GM19395 (cell line): ENCODE data around the gene DERL2.
A peak's percentile ranks its signal among the peaks of the same experiment; 100 is the strongest.
"Not testable (repeated sequence)": the region's sequence is repeated elsewhere in the genome, so short reads cannot be mapped to it uniquely, and the experiment has no call there.

Experiments used
- ATAC-seq: cut with Tn5 transposase; IDR thresholded peaks from one replicate; pipeline ENCODE4 v1.9.1; 2021; ENCODE audit warnings: mild to moderate bottlenecking, moderate library complexity; ENCODE audit not compliant: unreplicated experiment

DERL2 gene

DNA sequence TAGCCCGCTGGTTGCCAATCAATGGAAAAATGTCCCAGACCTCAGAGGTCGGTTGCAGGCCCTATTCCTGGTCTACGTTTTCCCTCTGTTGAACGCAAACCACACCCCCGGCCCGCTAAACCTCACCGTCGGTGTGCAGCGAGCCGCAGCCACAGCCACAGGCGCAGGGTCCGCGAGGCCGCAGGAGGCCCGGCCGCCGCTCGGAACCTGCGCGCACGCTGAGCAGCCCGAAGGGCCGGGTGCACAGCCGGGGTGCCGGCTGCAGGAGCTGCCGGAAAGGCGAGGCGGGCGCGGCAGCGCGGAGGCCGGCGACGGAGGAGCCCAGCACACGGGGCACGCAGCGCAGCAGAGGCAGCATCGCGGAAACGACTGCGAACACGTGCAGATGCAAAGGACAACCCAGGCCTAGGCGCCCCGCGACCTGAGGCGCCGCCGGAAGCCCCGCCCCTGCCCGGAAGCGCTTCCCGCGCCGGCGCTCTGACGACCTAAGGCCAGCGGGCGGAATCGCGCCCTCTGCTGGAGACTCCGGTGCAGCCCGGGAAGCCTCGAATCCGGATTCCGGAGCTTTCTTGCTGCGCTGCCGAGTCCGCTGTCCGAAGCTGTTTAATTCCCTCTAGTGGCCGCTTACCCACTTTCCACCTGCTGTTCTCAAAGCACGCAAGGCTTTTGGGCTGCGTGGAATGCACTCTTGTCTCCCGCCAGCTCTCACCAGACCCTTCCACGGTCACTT, 47.1 kb downstream of the DERL2 start, which contains the start of gene C1QBP:
C1QBP (minus strand) TSS at position 440 of the 730 bp plus-strand sequence; CDS start at position 358, 82 bp downstream.
- ATAC-seq, result peak; percentile 75

DNA sequence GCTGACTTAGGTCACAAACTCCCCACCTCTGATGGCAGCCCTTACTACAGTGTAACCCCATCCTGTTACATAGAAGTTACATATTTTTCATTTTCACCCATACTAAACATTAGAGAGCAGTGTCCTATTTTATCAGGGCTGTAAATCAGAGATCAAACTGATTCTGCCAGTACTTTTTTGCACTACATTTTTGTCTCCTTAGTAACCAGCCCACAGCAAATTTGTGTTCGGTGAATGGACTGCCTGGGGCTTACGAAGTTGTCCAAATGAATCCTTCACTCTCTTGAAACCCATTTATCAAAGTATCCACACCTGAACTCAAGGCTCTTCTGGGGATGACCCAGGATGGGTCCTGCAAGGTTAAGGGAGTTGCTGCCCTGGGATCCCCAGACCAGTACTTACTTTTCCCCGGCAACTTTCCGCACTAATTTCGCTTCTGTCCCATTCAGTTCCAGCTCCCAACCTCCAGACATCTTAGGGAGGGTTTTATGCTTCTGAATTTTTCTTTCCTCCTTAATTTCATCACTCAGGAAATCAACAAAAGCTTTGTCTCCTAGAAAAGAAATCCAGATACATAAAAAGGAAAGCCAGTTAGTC, 48.2 kb downstream of the DERL2 start:
- ATAC-seq, result no peak

DNA sequence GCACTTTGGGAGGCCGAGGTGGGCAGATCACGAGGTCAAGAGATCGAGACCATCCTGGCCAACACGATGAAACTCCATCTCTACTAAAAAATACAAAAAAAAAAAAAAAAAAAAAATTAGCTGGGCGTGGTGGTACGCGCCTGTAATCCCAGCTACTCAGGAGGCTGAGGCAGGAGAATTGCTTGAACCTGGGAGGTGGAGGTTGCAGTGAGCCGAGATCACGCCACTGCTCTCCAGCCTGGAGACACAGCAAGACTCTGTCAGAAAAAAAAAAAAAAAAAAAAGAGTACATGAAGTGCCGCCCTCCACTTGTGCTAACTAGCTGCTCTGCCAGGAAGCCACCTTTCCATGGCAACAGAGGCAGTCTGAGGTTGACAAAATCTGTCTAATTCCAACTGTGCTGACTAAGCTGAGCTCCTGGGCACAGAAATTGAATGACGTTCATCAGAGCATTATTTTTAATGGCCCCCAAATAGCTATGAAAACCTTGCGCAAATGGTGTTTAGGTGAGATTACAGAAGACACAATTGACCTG, 50.1 kb downstream of the DERL2 start:
- ATAC-seq, result not testable (repeated sequence)

DNA sequence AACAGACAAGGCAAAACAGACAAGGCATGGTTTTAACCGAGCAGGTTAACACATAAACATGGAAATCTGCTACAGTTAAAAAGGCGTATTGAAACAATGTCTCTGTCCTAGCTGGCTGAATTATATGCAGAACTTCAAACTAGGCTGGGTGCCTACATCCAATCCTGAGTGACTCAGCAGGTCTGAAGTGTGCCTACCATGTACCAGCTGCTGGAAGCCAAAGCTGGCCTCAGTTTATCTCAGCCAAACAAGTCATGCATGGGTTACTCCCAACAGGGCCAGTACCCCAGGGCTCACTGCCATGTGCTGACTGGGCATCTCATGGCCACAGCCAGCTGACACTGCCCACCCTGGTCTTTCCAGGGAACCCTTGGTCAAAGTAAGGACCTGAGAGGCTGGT, 51.0 kb downstream of the DERL2 start:
- no peak for ATAC-seq

DNA sequence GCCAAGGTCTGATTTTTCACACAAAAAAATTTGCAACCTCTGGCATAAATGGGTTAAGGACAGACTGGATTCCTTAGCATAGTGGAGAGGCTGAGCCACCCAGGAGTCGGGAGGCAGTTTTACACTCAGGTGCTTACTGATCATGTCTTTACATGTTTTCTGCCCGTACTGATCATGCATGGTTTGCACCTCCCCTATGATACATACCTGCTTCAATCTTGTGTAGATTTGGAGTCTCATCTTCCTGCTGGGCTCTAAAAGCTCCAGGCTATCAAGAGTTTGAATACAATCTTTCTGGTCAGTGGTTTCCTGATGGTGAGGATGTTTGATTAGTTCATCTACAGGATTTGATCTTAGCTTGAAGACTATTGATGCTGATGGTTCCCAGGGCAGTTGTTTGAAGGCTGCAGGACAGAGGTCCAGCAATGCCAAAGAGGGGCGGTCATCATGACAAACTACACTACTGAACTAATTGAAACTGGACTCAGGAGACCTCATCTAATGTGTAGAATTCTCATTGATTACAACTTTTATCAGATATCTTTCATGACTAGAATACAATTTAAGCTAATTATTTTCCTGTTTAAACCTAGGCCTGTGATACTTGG, 53.9 kb downstream of the DERL2 start:
- no peak for ATAC-seq

DNA sequence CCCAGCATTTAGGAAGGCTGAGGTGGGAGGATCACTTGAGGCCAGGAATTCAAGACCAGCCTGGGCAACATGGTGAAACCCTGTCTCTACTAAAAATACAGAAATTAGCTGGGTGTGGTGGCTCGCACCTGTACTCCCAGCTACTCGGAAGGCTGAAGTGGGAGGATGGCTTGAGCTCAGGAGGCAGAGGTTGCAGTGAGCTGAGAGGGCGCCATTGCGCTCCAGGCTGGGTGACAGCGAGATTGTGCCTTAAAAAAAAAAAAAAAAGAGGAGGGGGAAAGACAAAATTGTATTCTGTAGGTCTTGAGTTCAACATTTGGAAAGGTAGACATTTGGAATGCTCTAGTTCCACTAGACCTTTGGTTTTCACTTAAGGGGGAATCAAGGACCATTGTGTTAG, 54.7 kb downstream of the DERL2 start:
- not testable (repeated sequence) for ATAC-seq

DNA sequence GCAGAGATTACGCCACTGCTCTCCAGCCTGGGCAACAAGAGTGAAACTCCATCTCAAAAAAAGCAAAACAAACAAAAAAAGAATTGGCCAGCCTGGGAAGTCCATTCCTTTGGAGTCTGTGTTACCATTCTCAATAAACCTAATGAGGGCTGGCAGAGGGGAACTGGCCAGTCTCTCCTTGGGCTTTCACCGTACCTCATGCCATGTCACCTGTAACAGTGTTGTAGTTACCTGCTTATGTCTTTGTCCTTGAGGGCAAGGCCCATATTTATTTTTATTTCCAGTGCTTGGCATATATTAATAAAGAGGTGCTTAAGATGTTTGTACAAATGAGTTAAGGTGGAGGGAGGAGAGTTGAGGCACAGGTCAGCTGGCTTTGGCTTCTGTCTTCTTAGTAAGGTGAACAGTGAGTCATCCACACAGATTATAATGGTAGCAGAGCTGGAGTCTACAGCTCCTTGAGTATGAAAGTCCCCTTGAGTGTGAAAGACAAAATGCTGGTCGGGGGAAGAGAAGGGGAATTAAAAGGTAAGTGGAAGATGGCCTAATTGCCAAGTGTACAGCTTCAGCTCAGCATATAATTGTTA, 55.5 kb downstream of the DERL2 start:
- no peak for ATAC-seq

DNA sequence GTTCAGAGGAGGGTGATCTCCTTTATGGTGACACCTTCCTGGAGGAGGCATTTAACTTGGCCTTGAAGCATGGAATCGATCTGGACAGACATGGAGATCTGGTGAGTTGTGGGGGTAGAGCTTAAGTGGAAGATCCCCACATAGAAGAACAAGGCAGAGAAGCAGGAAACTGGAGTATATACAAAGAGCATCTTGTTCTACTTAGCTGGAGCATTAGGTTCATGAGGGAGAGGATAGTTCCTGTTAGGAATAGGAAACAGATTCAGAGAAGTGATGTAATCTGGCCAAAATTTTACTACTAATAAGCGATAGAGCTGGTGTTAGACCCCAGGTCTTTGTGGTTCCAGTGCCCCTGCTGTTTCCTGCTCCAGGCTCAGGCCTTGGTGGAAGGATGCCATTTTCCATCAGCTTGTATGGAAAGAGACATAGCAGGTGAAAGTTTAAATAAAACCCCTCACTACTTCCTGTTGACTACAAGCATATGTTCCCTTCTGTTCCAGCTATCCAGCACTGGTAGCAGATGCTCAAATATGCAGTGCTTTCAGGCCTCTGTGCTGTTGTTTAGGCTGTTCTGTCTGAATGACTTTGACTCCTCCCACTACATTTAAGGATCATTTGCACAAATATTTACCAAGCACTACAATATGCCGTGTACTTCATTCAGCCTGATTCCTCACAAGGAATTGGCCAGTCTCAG, 56.6 kb downstream of the DERL2 start:
- ATAC-seq, result no peak

DNA sequence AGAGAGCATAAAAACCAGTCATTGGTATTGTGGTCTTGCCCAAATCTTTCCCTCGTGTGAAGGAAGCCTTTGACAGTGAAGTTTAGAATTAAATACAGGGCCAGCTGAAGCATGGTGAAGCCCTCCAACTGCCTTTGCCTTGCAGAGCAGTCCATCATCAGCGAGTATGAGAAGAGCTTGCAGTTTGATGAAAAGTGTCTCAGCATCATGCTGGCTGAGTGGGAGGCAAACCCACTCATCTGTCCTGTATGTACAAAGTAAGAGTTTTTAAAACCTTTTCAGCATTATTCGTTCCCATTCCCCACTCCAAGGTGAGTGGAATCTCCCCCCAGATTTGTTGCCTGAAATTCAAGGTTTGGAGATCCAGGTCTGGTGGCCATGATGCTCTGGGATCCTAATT, 60.2 kb downstream of the DERL2 start:
- no peak for ATAC-seq

DNA sequence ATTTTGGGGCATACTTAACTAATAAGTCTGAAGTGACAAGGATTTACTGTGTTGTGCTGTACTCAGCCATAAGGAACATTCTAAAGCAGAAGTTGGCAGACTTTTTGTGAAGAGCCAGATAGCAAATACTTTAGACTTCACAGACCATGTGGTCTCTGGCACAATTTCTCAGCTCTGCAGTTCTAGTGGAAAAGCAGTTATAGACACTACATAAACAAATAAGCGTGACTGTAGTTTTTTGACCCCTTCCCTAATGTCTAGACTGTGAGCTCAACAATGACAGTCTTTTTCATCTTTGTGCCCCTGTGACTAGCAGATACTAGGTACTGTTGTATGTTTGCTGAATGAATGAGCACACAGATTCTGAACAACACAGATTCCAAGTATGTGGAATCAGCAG, 61.1 kb downstream of the DERL2 start:
- ATAC-seq, result no peak

DNA sequence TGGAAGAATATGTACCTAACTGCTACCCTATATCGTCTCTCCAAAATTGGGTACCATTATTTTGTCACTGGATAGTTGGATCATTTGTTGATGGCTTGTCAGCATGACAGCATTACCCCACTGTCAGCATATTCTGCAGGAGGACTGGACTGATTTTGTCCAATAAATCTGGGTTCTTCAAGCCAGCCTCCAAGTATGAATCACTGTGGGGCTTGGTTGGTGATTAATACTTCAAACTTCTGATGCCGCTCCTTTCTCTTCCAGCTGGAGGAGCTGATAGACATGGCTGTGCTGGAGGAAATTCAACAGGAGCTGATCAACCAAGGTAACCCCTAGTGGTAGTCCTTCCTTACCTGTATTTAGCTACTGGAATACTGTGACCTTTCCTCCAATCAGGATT, 63.5 kb downstream of the DERL2 start:
- ATAC-seq, result no peak
